Cardiac fibroblast (primary cell): Measurements from ENCODE around the gene CIAPIN1.

ENCODE experiments used
- DNase-seq, 2 donors: peaks; one replicate each; pipeline versions ENCODE4 v3.0.0 to v3.0.0-alpha.2; 2010; ENCODE audit warnings: low read depth in 2 of 2
- H3K4me3 ChIP-seq, 2 donors: replicated peaks in 1 of 2; 1 replicate in 1 of 2; 2 replicates in 1 of 2; pipeline ENCODE4 v1.5.1; 2011; ENCODE audit warnings: low read depth in 2 of 2, low read length in 2 of 2, mild to moderate bottlenecking in 2 of 2, moderate library complexity in 1 of 2
- TF ChIP-seq, protein P1 (sequence below): IDR thresholded peaks from one replicate; pipeline ENCODE4 v1.5.1; 2011; ENCODE audit warnings: low read depth, mild to moderate bottlenecking, low read length, inconsistent platforms

Gene CIAPIN1

DNA sequence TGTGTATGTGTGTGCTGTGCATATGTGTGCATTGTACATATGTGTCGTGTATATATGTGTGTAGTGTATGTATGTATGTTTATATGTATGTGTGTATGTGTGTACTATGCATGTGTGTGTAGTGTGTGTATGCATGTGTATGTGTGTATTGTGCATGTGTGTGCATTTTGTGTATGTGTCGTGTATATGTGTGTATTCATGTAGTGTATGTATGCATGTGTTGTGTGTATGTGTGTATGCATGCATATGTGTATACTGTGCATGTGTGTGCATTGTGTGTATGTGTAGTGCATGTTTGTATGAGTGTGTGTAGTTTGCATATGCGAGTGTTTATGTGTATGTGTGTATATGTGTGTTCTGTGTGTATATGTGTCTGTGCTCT, 58.1 kb downstream of the CIAPIN1 start:
- TF ChIP-seq, protein P1, sequence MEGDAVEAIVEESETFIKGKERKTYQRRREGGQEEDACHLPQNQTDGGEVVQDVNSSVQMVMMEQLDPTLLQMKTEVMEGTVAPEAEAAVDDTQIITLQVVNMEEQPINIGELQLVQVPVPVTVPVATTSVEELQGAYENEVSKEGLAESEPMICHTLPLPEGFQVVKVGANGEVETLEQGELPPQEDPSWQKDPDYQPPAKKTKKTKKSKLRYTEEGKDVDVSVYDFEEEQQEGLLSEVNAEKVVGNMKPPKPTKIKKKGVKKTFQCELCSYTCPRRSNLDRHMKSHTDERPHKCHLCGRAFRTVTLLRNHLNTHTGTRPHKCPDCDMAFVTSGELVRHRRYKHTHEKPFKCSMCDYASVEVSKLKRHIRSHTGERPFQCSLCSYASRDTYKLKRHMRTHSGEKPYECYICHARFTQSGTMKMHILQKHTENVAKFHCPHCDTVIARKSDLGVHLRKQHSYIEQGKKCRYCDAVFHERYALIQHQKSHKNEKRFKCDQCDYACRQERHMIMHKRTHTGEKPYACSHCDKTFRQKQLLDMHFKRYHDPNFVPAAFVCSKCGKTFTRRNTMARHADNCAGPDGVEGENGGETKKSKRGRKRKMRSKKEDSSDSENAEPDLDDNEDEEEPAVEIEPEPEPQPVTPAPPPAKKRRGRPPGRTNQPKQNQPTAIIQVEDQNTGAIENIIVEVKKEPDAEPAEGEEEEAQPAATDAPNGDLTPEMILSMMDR, result no peak
- no peak for DNase-seq

DNA sequence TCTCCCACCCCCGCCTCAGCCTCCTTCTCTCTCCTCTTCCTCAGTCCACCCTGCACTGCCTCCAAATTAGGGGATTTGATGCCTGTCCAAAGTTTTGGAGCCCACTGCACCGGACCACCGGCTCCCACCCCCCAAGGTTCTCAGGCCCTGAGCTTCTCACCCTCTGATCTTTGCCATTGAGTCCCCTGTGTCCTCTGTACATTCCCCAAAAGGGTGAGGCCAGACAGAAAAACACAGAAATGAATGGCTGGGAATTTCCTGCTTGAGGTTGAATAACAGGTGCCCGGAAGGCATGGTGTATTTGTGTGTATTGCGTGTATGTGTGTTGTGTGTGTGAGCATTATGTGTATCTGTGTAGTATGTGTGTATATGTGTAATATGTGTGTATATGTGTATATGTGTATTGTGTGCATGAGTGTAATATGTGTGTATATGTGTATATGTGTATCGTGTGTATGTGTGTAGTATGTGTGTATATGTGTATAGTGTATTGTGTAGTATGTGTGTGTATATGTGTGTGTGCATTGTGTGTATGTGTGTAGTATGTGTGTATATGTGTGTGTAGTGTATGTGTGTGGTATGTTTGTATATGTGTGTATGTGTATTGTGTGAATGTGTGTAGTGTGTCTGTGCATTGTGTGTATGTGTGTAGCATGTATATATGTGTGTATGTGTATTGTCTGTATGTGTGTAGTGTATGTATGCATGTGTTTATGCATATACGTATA, 58.7 kb downstream of the CIAPIN1 start:
- TF ChIP-seq, protein P1, result no peak
- DNase-seq, result no peak
- no peak overlapping the region for H3K4me3 ChIP-seq

More for the DNA sequence above, 58.1 kb downstream of the CIAPIN1 start:
- H3K4me3 ChIP-seq, result no peak overlapping the region

DNA sequence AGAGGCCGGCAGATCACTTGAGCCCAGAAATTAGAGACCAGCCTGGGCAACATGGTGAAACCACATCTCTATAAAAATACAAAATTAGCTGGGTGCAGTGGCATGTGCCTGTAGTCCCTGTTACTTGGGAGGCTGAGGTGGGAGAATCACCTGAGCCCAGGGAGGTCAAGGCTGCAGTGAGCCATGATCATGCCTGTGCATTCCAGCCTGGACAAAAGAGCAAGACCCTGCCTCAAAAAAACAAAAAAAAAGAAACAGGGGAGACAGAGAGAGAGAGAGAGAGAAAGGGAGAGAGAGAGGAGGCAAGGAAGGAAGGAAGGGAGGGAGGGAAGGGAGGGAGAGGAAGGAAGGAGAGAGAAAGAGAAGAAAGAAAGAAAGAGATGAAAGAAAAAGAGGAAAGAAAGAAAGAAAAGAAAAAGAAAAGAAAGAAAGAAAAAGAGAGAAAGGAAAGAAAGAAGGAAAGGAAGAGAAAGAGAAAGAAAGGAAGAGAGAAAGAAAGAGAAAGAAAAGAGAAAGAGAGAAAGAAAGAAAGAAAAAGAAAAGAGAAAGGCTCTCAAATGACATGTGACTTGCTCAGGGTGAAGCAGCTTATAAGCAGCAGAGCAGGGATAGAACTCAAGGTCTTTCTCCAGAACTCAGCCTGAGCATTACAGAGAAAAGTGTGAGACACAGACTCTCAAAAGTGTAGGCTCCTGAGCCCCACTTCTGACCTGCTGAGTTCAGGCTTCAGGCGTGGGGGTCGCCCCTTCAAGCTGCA, 59.4 kb downstream of the CIAPIN1 start:
- H3K4me3 ChIP-seq, result no peak overlapping the region
- TF ChIP-seq, protein P1, result no peak
- DNase-seq, result no peak

GRCh38 chr16:57386381-57386951, 60.7 kb downstream of the CIAPIN1 start:
- peak; percentile 78 to 89 for DNase-seq
- TF ChIP-seq, protein P1, result no peak

DNA sequence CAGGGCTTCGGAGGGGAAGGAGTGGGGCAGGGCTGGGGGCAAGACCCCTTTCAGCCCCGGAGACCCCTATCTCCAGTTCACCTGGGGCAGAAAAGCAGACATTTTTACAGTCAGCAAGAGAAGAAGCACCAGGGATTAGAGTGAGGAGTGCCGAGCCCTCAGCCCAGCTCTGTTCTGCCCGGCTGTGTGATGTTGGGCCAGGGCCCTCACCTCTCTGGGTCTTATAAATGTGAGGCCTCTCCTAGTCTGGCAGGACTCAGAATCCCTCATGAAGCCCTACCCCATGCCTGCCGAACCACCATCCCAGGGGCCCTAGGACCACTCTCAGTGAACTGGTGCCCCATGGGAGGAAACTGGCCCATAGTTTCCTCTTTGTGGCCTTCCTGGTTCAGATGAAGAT, 62.1 kb downstream of the CIAPIN1 start:
- TF ChIP-seq, protein P1, result no peak
- H3K4me3 ChIP-seq, result no peak overlapping the region
- DNase-seq, result no peak

More at GRCh38 chr16:57386381-57386951, 60.7 kb downstream of the CIAPIN1 start:
- no peak overlapping the region for H3K4me3 ChIP-seq

DNA sequence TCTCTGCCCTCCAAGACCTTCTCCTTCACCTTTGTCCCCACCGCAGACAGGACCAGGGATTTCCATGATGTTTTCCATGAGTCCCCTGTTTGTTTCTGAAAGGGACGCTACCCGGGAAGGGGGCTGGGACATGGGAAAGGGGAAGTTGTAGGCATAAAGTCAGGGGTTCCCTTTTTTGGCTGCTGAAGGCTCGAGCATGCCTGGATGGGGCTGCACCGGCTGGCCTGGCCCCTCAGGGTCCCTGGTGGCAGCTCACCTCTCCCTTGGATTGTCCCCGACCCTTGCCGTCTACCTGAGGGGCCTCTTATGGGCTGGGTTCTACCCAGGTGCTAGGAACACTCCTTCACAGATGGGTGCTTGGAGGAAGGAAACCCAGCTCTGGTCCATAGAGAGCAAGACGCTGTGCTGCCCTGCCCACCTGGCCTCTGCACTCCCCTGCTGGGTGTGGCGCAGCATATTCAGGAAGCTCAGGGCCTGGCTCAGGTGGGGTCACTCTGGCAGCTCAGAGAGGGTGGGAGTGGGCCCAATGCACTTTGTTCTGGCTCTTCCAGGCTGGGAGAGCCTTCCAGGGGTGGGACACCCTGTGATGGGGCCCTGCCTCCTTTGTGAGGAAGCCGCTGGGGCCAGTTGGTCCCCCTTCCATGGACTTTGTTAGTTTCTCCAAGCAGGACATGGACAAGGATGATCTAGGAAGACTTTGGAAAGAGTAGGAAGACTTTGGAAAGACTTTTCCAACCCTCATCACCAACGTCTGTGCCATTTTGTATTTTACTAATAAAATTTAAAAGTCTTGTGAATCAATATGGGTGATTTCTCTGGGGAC, 62.7 kb downstream of the CIAPIN1 start:
- H3K4me3 ChIP-seq, result no peak overlapping the region
- TF ChIP-seq, protein P1, result no peak
- no peak for DNase-seq
